GM10248 (cell line): ENCODE measurements around the gene MADD.

Experiments used
- CTCF ChIA-PET: fragments of 300-600 bp; sonication (Branson Sonifier 250); formaldehyde crosslinking; extraction: SDS; loops from one replicate; lab custom pipeline; 2021; ENCODE audit warnings: antibody characterized with exemption; lab: Yijun Ruan, JAX
- POLR2A ChIA-PET: fragments of 350-650 bp; sonication (Branson Sonifier 250); formaldehyde crosslinking; extraction: SDS; loops from one replicate; lab custom pipeline; 2020; ENCODE audit warnings: antibody characterized with exemption; lab: Yijun Ruan, JAX
- DNase-seq: peaks from one replicate; pipeline ENCODE4 v3.0.0; 2012; ENCODE audit errors: extremely low spot score
- CTCF ChIP-seq: IDR thresholded peaks from 2 replicates; pipeline ENCODE4 v1.5.1; 2012; ENCODE audit warnings: mild to moderate bottlenecking, low read depth; ENCODE audit errors: extremely low read depth, missing control alignments, control extremely low read depth

Gene MADD

GRCh38 chr11:47357985-47358730, 88.2 kb downstream of the MADD start:
- CTCF ChIA-PET: interaction anchor here (2.8 kb wide), 1 partner anchor 15 kb away, joined by 18 read pairs; no protein-coding TSS in a partner anchor
- POLR2A ChIA-PET: interaction anchor here (0.6 kb wide), 1 partner anchor 53 kb away, joined by 3 read pairs; no protein-coding TSS in a partner anchor
- TF ChIP-seq CTCF: no peak
- DNase-seq: no peak

- DNase-seq: no peak
- ChIA-PET POLR2A (interaction anchor here (0.6 kb wide), 1 partner anchor 53 kb away, joined by 3 read pairs; no protein-coding TSS in a partner anchor), CTCF (interaction anchor here (1.3 to 2.8 kb wide), 2 partner anchors 9 to 14 kb away, joined by 3 to 18 read pairs; no protein-coding TSS in a partner anchor)
- no peak for TF ChIP-seq CTCF
Measured at GRCh38 chr11:47358731-47359051, 88.8 kb downstream of the MADD start.

GRCh38 chr11:47359162-47359561, 89.2 kb downstream of the MADD start:
- ChIA-PET CTCF (interaction anchor here (1.3 to 2.8 kb wide), 3 partner anchors 9 to 14 kb away, joined by 3 to 18 read pairs (median 3); no protein-coding TSS in a partner anchor), POLR2A (no interaction called here)
- no peak for DNase-seq

GRCh38 chr11:47359586-47359985, 89.7 kb downstream of the MADD start:
- CTCF ChIA-PET: interaction anchor here (0.8 to 2.8 kb wide), 4 partner anchors 10 to 52 kb away, joined by 3 to 18 read pairs (median 3); no protein-coding TSS in a partner anchor
- POLR2A ChIA-PET: no interaction called here
- no peak for DNase-seq
- no peak for TF ChIP-seq CTCF

More at GRCh38 chr11:47359162-47359561, 89.2 kb downstream of the MADD start:
- TF ChIP-seq CTCF: no peak

GRCh38 chr11:47360341-47360740, 90.4 kb downstream of the MADD start:
- POLR2A ChIA-PET: no interaction called here
- CTCF ChIA-PET: interaction anchor here (0.8 to 2.8 kb wide), 3 partner anchors 9 to 51 kb away, joined by 3 to 18 read pairs (median 3); no protein-coding TSS in a partner anchor
- TF ChIP-seq CTCF: no peak
- no peak for DNase-seq

- ChIA-PET CTCF (no interaction called here), POLR2A (no interaction called here)
- DNase-seq: no peak
- TF ChIP-seq CTCF: no peak
Measured at GRCh38 chr11:47361419-47361818, 91.5 kb downstream of the MADD start.
